ENCODE data around the gene CCR2.

Gene CCR2

DNA sequence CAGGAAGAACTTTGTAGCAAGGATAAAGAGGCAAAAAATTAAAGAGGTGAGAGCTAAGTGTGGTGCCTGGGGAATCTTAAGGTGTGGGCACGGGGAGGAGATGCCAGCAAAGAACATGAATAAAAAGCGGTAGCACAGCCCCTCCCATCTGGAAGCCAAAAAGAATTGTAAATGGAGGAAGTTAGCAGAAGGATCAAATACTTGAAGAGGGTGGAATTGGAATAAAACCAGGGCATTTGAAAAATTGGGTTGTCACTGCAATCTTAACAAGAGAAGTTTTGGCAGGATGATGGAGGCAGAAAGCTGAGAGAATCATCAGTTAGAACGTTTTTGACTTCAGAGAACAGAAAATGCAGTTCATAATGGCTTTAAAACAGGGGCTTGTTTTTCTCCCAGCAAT, 2.4 kb downstream of the CCR2 start:
- DNase-seq: no peak

GRCh38 chr3:46356909-46357308, 3.0 kb downstream of the CCR2 start:
- no peak for DNase-seq

DNA sequence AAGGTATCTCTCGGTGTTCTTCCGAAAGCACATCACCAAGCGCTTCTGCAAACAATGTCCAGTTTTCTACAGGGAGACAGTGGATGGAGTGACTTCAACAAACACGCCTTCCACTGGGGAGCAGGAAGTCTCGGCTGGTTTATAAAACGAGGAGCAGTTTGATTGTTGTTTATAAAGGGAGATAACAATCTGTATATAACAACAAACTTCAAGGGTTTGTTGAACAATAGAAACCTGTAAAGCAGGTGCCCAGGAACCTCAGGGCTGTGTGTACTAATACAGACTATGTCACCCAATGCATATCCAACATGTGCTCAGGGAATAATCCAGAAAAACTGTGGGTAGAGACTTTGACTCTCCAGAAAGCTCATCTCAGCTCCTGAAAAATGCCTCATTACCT, 4.6 kb downstream of the CCR2 start:
- DNase-seq: no peak

GRCh38 chr3:46359733-46360493, 6.0 kb downstream of the CCR2 start:
- no peak for DNase-seq

DNA sequence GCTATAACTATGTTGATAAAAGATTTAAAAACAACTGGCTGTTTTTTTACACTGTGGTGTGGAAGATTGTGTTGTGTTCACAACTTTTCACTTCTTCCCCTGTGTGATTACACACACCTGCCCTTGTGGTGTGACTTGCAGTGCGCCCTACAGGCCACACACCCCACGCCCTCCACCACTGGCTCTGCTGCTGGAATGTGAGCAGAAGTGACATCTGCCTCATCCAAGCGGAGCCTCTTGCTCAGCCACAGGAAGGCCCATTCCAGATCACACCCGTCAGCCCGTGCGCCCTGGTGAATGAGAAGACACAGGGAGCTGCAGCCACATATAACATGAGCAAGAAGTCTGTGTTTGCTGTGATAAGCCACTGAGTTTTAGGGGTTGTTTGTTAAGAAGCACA, 7.0 kb downstream of the CCR2 start:
- DNase-seq: no peak

GRCh38 chr3:46361408-46362283, 7.7 kb downstream of the CCR2 start:
- DNase-seq: no peak

- DNase-seq: no peak
Observed at GRCh38 chr3:46365041-46365440, 11.1 kb downstream of the CCR2 start.

- no peak for DNase-seq
Observed at GRCh38 chr3:46365737-46366524, 12.0 kb downstream of the CCR2 start.

DNA sequence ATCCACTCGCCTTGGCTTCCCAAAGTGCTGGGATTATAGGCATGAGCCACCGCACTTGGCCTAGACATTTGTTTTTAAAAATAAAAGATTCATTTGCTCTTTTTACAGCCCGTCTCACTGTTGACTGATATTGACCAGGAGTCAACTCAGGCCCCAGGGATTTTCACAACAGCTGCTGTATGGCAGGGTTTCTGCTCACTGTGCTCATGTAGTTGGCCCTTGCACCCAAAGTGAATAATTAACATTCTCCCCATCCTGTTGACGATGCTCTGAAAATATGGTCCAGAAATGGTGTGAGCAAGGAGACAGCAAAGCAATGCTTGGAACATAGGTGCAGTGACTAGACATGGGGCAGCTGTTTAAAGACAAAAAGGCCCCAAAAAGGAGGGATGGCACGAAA, 13.9 kb downstream of the CCR2 start:
- DNase-seq: no peak

DNA sequence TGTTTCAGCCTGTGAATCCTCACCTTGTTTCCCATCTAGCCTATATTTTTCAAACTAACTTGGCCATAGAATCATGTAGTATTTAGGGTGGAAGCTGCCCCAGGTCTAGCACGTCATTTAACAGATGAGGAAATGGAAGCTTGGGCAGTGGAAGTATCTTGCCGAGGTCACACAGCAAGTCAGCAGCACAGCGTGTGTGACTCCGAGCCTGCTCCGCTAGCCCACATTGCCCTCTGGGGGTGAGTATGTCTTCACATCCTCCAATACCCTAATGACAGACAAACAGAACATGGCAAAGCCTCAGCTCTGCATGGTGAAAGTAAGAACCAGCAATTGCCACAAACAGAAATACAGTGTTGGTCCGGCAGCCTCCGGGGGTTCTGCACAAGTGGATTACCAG, 14.7 kb downstream of the CCR2 start:
- peak; percentile 49 for DNase-seq

- no peak for DNase-seq
Observed at GRCh38 chr3:46369151-46369550, 15.2 kb downstream of the CCR2 start.

- no peak for DNase-seq
Observed at GRCh38 chr3:46369675-46370132, 15.8 kb downstream of the CCR2 start.

DNA sequence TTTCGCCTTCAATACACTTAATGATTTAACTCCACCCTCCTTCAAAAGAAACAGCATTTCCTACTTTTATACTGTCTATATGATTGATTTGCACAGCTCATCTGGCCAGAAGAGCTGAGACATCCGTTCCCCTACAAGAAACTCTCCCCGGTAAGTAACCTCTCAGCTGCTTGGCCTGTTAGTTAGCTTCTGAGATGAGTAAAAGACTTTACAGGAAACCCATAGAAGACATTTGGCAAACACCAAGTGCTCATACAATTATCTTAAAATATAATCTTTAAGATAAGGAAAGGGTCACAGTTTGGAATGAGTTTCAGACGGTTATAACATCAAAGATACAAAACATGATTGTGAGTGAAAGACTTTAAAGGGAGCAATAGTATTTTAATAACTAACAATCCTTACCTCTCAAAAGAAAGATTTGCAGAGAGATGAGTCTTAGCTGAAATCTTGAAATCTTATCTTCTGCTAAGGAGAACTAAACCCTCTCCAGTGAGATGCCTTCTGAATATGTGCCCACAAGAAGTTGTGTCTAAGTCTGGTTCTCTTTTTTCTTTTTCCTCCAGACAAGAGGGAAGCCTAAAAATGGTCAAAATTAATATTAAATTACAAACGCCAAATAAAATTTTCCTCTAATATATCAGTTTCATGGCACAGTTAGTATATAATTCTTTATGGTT, 17.1 kb downstream of the CCR2 start, which contains the start of gene CCR5:
Gene CCR5, plus strand, starts transcription at position 108 of the 680 bp plus-strand sequence. CDS start 1,957 bp downstream, outside the sequence.
- DNase-seq: no peak

DNA sequence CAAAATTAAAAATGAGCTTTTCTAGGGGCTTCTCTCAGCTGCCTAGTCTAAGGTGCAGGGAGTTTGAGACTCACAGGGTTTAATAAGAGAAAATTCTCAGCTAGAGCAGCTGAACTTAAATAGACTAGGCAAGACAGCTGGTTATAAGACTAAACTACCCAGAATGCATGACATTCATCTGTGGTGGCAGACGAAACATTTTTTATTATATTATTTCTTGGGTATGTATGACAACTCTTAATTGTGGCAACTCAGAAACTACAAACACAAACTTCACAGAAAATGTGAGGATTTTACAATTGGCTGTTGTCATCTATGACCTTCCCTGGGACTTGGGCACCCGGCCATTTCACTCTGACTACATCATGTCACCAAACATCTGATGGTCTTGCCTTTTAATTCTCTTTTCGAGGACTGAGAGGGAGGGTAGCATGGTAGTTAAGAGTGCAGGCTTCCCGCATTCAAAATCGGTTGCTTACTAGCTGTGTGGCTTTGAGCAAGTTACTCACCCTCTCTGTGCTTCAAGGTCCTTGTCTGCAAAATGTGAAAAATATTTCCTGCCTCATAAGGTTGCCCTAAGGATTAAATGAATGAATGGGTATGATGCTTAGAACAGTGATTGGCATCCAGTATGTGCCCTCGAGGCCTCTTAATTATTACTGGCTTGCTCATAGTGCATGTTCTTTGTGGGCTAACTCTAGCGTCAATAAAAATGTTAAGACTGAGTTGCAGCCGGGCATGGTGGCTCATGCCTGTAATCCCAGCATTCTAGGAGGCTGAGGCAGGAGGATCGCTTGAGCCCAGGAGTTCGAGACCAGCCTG, 17.8 kb downstream of the CCR2 start:
- DNase-seq: no peak

GRCh38 chr3:46372492-46373359, 18.8 kb downstream of the CCR2 start:
- no peak for DNase-seq

GRCh38 chr3:46374755-46375154, 20.8 kb downstream of the CCR2 start:
- DNase-seq: no peak

DNA sequence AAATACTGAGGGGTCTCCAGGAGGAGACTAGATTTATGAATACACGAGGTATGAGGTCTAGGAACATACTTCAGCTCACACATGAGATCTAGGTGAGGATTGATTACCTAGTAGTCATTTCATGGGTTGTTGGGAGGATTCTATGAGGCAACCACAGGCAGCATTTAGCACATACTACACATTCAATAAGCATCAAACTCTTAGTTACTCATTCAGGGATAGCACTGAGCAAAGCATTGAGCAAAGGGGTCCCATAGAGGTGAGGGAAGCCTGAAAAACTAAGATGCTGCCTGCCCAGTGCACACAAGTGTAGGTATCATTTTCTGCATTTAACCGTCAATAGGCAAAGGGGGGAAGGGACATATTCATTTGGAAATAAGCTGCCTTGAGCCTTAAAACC, 21.3 kb downstream of the CCR2 start:
- DNase-seq: no peak

DNA sequence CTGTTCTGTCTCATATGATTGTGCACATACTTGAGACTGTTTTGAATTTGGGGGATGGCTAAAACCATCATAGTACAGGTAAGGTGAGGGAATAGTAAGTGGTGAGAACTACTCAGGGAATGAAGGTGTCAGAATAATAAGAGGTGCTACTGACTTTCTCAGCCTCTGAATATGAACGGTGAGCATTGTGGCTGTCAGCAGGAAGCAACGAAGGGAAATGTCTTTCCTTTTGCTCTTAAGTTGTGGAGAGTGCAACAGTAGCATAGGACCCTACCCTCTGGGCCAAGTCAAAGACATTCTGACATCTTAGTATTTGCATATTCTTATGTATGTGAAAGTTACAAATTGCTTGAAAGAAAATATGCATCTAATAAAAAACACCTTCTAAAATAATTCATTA, 21.9 kb downstream of the CCR2 start:
- DNase-seq: no peak

DNA sequence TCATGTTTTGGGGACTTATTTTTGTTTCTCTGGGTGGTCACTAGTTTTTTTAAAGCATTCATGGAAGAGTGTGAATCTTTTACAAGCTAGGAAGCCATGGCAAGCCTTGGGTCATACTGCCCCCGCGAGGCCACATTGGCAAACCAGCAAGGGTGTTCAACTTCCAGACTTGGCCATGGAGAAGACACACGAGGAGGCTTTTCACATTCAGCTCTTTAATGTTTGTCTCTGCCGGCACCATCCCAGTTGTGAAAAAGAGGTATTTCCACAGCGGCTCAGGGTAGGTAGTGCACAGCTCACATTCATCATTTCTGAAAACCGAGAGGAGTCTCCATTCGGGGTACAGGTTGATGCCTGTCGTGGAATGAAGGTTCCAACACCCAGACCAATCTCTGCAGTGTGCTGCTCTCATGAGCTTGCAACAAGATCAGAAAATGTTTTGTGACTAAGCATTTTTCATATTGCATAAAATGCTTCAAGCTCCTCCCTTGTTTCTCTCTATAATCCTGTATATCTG, 24.6 kb downstream of the CCR2 start:
- DNase-seq: peak; percentile 65

GRCh38 chr3:46380471-46381221, 26.7 kb downstream of the CCR2 start:
- DNase-seq: no peak
